Epithelial cell of prostate (primary cell): Measurements from ENCODE around the gene GDI1.

Experiments
- DNase-seq: peaks from one replicate; pipeline ENCODE4 v3.0.0-alpha.2; 2011; ENCODE audit warnings: low read depth, low spot score
- H3K27ac ChIP-seq: fragments of 450-650 bp; 2 replicates; pipeline ENCODE4 v1.5.1; 2017; ENCODE audit warnings: mild to moderate bottlenecking

Gene GDI1

DNA sequence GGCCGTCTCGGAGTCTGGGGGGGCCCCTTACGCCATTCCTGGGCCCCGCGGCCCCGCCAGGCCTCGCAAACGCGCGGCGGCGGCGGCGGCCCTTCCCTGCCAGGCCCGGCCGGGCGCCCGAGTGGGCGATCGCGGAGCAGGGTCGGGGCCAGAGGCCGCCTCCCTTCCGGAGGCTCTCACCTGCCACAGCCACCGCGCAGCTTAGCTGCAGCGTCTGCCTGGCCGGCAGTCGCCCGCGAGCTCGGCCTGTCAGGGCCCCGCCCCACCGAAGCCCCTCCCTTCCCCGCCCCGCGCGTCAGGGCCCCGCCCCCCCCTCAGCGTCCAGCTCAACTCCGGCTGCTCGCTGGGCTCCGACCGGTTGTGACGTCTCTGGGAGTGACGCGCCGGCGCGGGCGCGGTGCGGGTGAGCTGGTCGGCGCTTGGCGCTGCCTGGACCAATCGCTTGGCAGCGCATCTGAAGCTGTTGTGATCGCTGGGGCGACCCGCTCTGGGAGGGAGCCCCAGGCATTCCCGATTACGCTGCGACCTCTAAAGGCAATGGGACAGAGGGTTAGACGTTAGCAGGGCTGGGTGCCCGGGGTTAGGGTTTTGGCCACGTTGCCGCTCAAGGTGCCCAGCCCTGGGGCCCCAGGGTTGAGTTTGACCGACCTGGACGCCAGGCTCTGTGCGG lies 53.6 kb downstream of the GDI1 start, which contains the start of gene SLC10A3:
Gene SLC10A3 (minus strand): TSS at position 216 of the 670 bp plus-strand sequence. CDS start 1,689 bp downstream, outside the sequence.
- DNase-seq: no peak
- peak within 1 kb of the TSS; percentile 71 for H3K27ac ChIP-seq
